HG03575 (cell line): ENCODE measurements around the gene UTS2.

Experiments used
- ATAC-seq: cut with Tn5 transposase; IDR thresholded peaks from one replicate; pipeline ENCODE4 v1.9.1; 2021; ENCODE audit not compliant: unreplicated experiment, insufficient number of reproducible peaks, low FRiP score; ENCODE audit errors: extremely low read depth

Gene UTS2

DNA sequence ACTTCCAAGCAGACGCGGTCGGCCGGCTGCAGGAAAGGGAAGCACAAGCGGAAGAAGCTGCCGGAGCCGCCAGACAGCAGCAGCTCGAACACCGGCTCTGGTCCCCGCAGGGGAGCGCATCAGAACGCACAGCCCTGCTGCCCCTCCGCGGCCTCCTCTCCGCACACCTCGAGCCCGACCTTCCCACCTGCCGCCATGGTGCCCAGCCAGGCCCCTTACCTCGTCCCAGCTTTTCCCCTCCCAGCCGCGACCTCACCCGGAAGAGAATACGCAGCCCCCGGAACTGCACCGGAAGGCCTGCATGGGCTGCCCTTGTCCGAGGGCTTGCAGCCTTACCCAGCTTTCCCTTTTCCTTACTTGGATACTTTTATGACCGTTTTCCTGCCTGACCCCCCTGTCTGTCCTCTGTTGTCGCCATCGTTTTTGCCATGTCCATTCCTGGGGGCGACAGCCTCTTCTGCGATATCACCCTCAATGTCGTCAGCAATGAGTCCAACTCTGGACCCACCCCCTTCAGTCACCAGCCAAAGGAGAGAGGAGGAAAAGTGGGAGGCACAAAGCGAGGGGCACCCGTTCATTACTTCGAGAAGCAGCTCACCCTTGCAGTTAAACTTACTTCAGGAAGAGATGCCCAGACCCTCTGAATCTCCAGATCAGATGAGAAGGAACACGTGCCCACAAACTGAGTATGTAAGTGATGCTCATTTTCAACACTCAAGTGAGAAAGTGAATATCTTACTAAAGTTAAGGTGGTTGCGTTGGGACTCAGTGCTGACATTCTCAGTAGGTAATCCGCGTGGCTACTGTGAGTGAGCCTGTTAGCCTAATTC, 25.5 kb downstream of the UTS2 start:
- no peak for ATAC-seq

DNA sequence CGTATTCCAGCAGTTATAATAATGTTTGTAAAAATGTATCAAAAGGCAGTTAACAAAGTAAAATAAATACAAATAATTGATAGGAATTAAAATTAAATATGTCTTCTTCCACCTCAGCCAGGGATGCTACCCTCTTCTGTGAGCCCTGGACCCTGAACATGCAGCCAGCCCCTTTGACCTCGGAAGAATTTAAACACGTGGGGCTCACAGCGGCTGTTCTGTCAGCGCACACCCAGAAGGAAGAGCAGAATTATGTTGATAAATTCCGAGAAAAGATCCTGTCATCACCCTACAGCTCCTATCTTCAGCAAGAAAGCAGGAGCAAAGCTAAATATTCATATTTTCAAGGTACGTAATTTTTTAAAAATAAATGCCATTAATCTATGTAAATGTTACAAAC, 26.5 kb downstream of the UTS2 start:
- no peak for ATAC-seq

DNA sequence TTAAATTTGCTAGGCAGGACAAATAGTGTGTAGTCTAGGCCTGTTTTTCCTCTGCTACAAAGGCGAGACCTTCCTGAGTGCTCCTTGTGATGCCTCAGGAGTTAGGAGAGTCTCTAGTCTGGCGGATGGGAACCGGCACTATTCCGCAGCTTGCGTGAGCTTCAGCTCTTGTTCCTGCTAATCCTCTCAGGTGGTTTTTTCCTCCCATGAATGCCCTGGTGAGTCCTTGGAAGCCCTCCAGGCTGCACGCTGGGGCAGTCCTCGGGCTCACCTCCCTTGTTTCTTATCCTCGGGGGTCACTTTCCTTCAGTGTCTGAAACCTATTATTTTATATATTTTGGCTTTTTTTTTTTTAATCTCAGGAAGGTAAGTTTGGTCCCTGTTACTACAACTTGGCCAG, 28.2 kb downstream of the UTS2 start:
- ATAC-seq, result no peak

GRCh38 chr1:7821282-7821681, 31.6 kb downstream of the UTS2 start:
- ATAC-seq, result no peak

DNA sequence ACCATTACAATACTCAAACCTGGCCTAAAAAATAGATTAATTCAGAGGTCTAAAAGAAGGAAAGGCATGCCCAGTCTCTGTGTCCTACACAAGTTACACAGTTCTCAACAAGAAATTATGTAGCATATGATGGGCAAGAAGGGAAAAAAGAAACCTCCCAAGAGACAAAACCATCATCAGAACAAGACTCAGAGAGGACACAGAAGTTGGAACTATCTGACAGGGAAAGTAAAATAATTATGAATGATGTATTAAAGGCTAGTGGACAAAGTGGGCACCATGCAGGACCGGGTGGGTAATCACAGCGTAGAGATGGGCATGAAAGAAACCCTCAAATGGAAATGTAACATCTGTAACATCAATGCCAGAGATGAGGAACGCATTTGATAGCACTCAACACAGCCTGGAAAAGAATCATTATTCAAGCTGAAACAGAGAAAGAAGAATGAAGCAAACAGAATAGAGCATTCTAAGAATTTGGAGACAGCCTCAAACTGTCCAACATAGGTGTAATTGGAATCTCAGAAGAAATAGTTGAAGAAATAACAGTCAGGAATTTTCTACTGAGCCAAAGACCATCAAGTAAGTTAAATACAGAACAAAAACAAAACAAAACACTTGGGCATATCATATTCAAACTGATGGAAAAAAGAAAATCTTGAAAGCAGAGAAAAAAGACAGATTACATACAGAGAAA, 39.0 kb downstream of the UTS2 start:
- no peak for ATAC-seq

- ATAC-seq, result no peak
These were observed 41.4 kb downstream of the UTS2 start for GRCh38 chr1:7811476-7811875.

DNA sequence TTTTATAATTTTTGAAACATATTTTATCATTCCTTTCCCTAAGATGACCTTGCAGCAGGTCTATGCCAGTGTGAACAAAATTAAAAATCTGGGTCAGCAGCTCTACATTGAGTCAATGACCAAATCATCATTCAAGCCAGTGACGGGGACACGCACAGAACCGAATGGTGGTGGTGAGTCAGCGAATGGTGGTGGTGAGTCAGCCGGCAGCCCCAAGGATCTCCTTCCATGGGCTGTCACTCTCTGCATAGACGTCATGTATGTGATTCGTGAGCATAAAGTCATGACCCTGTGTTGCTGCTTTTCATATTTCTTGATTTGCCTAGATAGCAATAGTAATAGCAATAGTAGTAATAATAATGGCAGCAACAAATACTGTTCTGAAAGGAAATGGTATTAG, 42.5 kb downstream of the UTS2 start:
- ATAC-seq, result no peak

DNA sequence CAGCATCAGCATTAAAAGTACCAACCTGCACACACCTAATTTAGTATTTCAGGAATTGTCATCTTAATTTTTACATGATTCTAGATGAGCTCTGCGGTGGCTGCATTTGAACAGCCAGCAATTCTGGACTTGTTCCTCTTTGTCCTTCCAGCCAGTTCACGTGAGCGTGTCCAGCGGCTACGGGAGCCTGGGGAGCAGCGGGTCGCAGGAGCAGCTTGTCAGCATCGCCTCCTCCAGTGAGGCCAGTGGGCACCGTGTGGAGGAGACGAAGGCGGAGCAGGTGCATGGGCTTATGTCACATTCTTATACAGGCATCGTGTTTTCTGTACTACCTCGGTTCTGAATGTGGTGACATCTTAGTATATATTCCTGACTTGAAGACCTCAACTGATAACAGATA, 43.1 kb downstream of the UTS2 start:
- ATAC-seq, result no peak

- ATAC-seq, result no peak
These were observed 44.5 kb downstream of the UTS2 start for GRCh38 chr1:7808253-7808844.

- no peak for ATAC-seq
These were observed 47.4 kb downstream of the UTS2 start for GRCh38 chr1:7805460-7805859.
